Activated CD8-positive, alpha-beta T cell treated with anti-CD3 and anti-CD28 coated beads for 36 hours (primary cell): ENCODE measurements around the gene CNTNAP2. TPM values are rescaled to one million over a fixed set of nuclear protein-coding genes. Genes with fewer than 3 reads are reported as not detected.

Experiments
- ATAC-seq: fragments of 200-7000 bp; cut with Tn5 transposase; one replicate; pipeline ENCODE4 v1.10.0; 2021; ENCODE audit warnings: mild to moderate bottlenecking, moderate library complexity
- CTCF ChIA-PET: fragments of 350-600 bp; sonication (Branson Sonifier 250); formaldehyde crosslinking; loops from one replicate; lab custom pipeline; 2021; ENCODE audit warnings: antibody characterized with exemption; lab: Charles Lee
- POLR2A ChIA-PET: fragments of 350-600 bp; sonication (Branson Sonifier 250); formaldehyde crosslinking; loops from one replicate; lab custom pipeline; 2021; ENCODE audit warnings: antibody characterized with exemption; lab: Charles Lee
- DNase-seq: peaks from one replicate; pipeline ENCODE4 v3.0.0-alpha.2; 2020
- H3K27ac Mint-ChIP-seq: one replicate; pipeline ENCODE4 v1.8.0; 2021; ENCODE audit warnings: mild to moderate bottlenecking, mixed read lengths
- H3K27me3 Mint-ChIP-seq: one replicate; pipeline ENCODE4 v1.8.0; 2021; ENCODE audit warnings: mixed read lengths
- H3K36me3 Mint-ChIP-seq: one replicate; pipeline ENCODE4 v1.8.0; 2021; ENCODE audit warnings: low read depth, mixed read lengths
- H3K4me1 Mint-ChIP-seq: one replicate; pipeline ENCODE4 v1.8.0; 2021; ENCODE audit warnings: low read depth, mixed read lengths
- H3K4me3 Mint-ChIP-seq: one replicate; pipeline ENCODE4 v1.8.0; 2021; ENCODE audit warnings: mild to moderate bottlenecking, moderate library complexity, mixed read lengths
- H3K9me3 Mint-ChIP-seq: one replicate; pipeline ENCODE4 v1.8.0; 2021; ENCODE audit warnings: mixed read lengths
- intact Hi-C: fragments of 100-400 bp; cut with micrococcal nuclease; formaldehyde crosslinking; loops from one replicate; pipeline ENCODE4 v1.10.0; 2022
- total RNA-seq, 2 experiments: library from RNA; stranded (reverse); gene quantifications; one replicate each; pipeline ENCODE4 v1.2.3, GENCODE V29; 2021
- TF ChIP-seq, protein P1 (sequence below): fragments of 200-600 bp; IDR thresholded peaks from one replicate; pipeline ENCODE4 v1.8.0; 2022; ENCODE audit warnings: antibody characterized with exemption, mild to moderate bottlenecking

The CNTNAP2 gene
- total RNA-seq, 2 experiments from 2014 or later: not detected

DNA sequence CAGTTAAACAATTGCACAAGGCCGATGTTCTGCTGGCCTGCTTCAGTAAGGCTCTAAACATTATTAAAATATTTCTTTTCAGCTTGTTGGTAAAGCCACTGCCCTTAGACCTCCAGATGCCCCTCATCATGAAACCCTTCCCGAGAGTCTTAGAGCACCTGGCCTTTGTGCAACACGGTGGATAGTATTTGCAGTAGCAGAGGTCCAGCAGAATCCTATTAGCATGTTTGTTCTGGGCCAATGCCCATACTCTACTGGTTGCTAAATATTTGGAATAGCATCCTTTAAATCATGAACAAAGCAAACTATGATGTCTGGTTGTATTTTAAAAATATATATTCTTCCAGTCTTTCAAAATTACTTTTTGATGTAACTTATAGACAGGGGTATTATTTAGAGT is 584.6 kb downstream of the CNTNAP2 start:
- H3K27ac Mint-ChIP-seq: no peak overlapping the region
- TF ChIP-seq, protein P1, sequence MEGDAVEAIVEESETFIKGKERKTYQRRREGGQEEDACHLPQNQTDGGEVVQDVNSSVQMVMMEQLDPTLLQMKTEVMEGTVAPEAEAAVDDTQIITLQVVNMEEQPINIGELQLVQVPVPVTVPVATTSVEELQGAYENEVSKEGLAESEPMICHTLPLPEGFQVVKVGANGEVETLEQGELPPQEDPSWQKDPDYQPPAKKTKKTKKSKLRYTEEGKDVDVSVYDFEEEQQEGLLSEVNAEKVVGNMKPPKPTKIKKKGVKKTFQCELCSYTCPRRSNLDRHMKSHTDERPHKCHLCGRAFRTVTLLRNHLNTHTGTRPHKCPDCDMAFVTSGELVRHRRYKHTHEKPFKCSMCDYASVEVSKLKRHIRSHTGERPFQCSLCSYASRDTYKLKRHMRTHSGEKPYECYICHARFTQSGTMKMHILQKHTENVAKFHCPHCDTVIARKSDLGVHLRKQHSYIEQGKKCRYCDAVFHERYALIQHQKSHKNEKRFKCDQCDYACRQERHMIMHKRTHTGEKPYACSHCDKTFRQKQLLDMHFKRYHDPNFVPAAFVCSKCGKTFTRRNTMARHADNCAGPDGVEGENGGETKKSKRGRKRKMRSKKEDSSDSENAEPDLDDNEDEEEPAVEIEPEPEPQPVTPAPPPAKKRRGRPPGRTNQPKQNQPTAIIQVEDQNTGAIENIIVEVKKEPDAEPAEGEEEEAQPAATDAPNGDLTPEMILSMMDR: no peak
- no peak overlapping the region for H3K4me3 Mint-ChIP-seq
- H3K9me3 Mint-ChIP-seq: peaks cover 3% of the 10 kb centered on the region
- H3K27me3 Mint-ChIP-seq: no peaks in the 10 kb centered on the region
- intact Hi-C loops: no loop called here
- ATAC-seq: no peak
- DNase-seq: no peak
- CTCF ChIA-PET: no interaction called here
- H3K4me1 Mint-ChIP-seq: no peaks in the 10 kb centered on the region
- no peaks in the 10 kb centered on the region for H3K36me3 Mint-ChIP-seq
- POLR2A ChIA-PET: no interaction called here

- Mint-ChIP-seq H3K36me3 (no peaks in the 10 kb centered on the region), H3K27me3 (no peaks in the 10 kb centered on the region), H3K4me3 (no peak overlapping the region), H3K27ac (no peak overlapping the region), H3K9me3 (peaks cover 3% of the 10 kb centered on the region), H3K4me1 (no peaks in the 10 kb centered on the region)
- CTCF ChIA-PET: no interaction called here
- ATAC-seq: no peak
- DNase-seq: no peak
- POLR2A ChIA-PET: no interaction called here
- intact Hi-C loops: no loop called here
- TF ChIP-seq, protein P1: no peak
These were observed 586.3 kb downstream of the CNTNAP2 start for GRCh38 chr7:146702898-146703297.

GRCh38 chr7:146709451-146710027 is 592.9 kb downstream of the CNTNAP2 start:
- Mint-ChIP-seq H3K4me1 (no peaks in the 10 kb centered on the region), H3K27ac (no peak overlapping the region), H3K4me3 (no peak overlapping the region), H3K27me3 (no peaks in the 10 kb centered on the region), H3K36me3 (no peaks in the 10 kb centered on the region), H3K9me3 (no peaks in the 10 kb centered on the region)
- DNase-seq (no peak), ATAC-seq (no peak)
- CTCF ChIA-PET: no interaction called here
- TF ChIP-seq, protein P1: no peak
- POLR2A ChIA-PET: no interaction called here
- intact Hi-C loops: no loop called here

GRCh38 chr7:146713205-146713604 is 596.6 kb downstream of the CNTNAP2 start:
- no peaks in the 10 kb centered on the region for H3K4me1 Mint-ChIP-seq
- H3K4me3 Mint-ChIP-seq: no peak overlapping the region
- TF ChIP-seq, protein P1: no peak
- intact Hi-C loops: no loop called here
- ATAC-seq (no peak), DNase-seq (no peak)
- peaks cover 2% of the 10 kb centered on the region for H3K9me3 Mint-ChIP-seq
- no peak overlapping the region for H3K27ac Mint-ChIP-seq
- CTCF ChIA-PET: interaction anchor here (1.0 kb wide), 1 partner anchor 66 kb away, joined by 3 read pairs; no protein-coding TSS in a partner anchor
- POLR2A ChIA-PET: no interaction called here
- no peaks in the 10 kb centered on the region for H3K36me3 Mint-ChIP-seq
- H3K27me3 Mint-ChIP-seq: no peaks in the 10 kb centered on the region

- Mint-ChIP-seq H3K4me3 (no peak overlapping the region), H3K4me1 (no peaks in the 10 kb centered on the region), H3K36me3 (no peaks in the 10 kb centered on the region), H3K27me3 (no peaks in the 10 kb centered on the region), H3K9me3 (peaks cover 2% of the 10 kb centered on the region), H3K27ac (no peak overlapping the region)
- CTCF ChIA-PET: interaction anchor here (1.0 kb wide), 1 partner anchor 65 kb away, joined by 3 read pairs; no protein-coding TSS in a partner anchor
- DNase-seq (no peak), ATAC-seq (no peak)
- TF ChIP-seq, protein P1: no peak
- POLR2A ChIA-PET: no interaction called here
- intact Hi-C loops: no loop called here
These were observed 597.3 kb downstream of the CNTNAP2 start for GRCh38 chr7:146713934-146714333.
